Measurements from ENCODE around the gene HHAT. TPM values are rescaled to one million over a fixed set of nuclear protein-coding genes. Genes with fewer than 3 reads are reported as not detected.

HHAT gene
- total RNA-seq, 4 donors from 2014 or later = 4.6 to 8.8 (median 6.7) TPM

DNA sequence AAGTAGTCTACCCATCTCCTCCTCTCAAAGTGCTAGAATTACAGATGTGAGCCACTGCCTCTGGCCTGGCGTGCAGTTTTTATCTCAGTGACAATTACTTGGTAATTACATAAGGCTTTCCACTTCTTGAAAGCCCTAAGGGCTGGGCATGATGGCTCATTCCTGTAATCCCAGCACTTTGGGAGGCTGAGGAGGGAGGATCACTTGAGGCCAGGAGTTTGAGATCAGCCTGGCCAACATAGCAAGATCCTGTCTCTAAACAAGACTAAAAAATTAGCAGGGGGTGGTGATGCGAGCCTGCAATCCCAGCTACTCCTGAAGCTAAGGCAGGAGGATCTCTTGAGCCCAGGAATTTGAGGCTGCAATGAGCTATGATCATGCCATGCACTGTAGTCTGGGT, 7.7 kb downstream of the HHAT start:
- intact Hi-C loops (cut with DNase I; ENCODE audit: low total_unique reads) = no loop called here

DNA sequence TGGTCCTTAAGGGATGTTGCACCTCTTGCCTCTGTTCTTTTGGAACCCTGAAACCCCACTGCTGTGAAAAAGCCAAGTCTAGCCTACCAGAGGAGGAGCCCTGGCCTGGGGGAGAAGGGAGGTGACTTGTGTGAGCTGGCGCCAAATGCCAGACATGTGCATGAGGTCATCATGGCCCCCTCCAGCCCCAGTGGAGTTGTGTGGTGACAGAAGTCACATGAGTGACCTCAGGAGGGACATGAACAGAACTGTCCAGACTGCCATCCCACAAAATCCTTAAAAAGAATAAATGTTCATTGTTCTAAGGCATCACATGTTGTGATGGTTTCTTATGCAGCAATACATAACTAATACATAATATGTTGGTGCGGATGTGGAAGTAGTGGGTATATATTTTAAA, 10.8 kb downstream of the HHAT start:
- no peak overlapping the region for H3K4me3 ChIP-seq (ENCODE audit: low read depth, poor library complexity, severe bottlenecking)
- intact Hi-C loops (cut with DNase I; ENCODE audit: low total_unique reads) = no loop called here
- TF ChIP-seq, protein P1, sequence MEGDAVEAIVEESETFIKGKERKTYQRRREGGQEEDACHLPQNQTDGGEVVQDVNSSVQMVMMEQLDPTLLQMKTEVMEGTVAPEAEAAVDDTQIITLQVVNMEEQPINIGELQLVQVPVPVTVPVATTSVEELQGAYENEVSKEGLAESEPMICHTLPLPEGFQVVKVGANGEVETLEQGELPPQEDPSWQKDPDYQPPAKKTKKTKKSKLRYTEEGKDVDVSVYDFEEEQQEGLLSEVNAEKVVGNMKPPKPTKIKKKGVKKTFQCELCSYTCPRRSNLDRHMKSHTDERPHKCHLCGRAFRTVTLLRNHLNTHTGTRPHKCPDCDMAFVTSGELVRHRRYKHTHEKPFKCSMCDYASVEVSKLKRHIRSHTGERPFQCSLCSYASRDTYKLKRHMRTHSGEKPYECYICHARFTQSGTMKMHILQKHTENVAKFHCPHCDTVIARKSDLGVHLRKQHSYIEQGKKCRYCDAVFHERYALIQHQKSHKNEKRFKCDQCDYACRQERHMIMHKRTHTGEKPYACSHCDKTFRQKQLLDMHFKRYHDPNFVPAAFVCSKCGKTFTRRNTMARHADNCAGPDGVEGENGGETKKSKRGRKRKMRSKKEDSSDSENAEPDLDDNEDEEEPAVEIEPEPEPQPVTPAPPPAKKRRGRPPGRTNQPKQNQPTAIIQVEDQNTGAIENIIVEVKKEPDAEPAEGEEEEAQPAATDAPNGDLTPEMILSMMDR (IDR thresholded peaks at IDR 0.05) = no peak
- 84 to 90% methylated on average over 2 of the region's 2 CpGs for WGBS, 2 donors
- DNase-seq (ENCODE audit: low spot score in 2 of 2) = no peak

More for the DNA sequence above, 7.7 kb downstream of the HHAT start:
- no peak for TF ChIP-seq POLR2A (IDR thresholded peaks at IDR 0.05)
- TF ChIP-seq, protein P1 (IDR thresholded peaks at IDR 0.05) = no peak
- WGBS, 2 donors = 92 to 100% methylated on average over 2 of the region's 2 CpGs
- no peak for DNase-seq (ENCODE audit: low spot score in 2 of 2)
- H3K4me3 ChIP-seq (ENCODE audit: low read depth, poor library complexity, severe bottlenecking) = no peak overlapping the region

DNA sequence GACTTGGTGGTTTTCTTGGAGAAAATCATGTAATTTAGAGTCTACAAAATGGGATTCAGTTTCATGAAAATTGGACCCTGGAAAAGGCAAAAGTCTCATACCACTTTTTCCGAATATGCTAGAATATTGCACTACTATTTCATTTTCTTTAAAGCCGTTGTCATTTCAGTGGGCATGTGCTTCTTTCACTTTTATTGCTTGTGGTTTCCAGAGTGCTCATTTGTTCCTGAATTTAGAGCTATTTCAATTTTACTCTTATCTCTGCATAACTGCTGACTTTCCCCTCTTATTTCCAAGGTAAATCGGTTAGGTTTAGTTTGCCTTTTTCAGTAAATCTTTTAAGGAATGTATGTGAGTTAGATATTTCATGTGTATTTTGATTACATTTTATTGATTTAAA, 11.6 kb downstream of the HHAT start:
- intact Hi-C loops (cut with DNase I; ENCODE audit: low total_unique reads) = no loop called here
- 80 to 90% methylated on average over 3 of the region's 3 CpGs for WGBS, 2 donors
- DNase-seq (ENCODE audit: low spot score in 2 of 2) = no peak
- no peak for TF ChIP-seq POLR2A (IDR thresholded peaks at IDR 0.05)
- TF ChIP-seq, protein P1 (IDR thresholded peaks at IDR 0.05) = no peak
- no peak overlapping the region for H3K4me3 ChIP-seq (ENCODE audit: low read depth, poor library complexity, severe bottlenecking)

DNA sequence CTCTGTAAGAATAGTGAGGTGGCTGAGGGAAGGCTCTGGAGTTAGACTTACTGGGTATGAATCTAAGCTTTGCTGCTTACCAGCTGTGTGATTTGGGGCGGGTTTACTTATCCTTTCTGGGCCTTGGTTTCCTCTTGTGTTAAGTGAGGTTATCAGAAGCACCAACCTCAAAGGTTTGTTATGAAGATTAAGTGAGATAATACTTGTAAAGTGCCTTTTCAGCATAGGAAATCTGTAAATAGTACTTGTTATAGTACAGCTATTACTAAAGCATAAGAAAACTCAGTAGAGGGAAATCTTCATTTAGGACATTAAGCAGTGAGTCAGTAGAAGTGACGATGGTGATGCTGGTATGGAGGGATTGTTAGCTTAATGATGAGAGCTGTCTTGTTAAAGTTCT, 12.1 kb downstream of the HHAT start:
- no peak overlapping the region for H3K4me3 ChIP-seq (ENCODE audit: low read depth, poor library complexity, severe bottlenecking)
- intact Hi-C loops (cut with DNase I; ENCODE audit: low total_unique reads) = no loop called here
- DNase-seq (ENCODE audit: low spot score in 2 of 2) = no peak
- no peak for TF ChIP-seq POLR2A (IDR thresholded peaks at IDR 0.05)
- TF ChIP-seq, protein P1 (IDR thresholded peaks at IDR 0.05) = no peak
- 90 to 94% methylated on average over 2 of the region's 2 CpGs for WGBS, 2 donors

DNA sequence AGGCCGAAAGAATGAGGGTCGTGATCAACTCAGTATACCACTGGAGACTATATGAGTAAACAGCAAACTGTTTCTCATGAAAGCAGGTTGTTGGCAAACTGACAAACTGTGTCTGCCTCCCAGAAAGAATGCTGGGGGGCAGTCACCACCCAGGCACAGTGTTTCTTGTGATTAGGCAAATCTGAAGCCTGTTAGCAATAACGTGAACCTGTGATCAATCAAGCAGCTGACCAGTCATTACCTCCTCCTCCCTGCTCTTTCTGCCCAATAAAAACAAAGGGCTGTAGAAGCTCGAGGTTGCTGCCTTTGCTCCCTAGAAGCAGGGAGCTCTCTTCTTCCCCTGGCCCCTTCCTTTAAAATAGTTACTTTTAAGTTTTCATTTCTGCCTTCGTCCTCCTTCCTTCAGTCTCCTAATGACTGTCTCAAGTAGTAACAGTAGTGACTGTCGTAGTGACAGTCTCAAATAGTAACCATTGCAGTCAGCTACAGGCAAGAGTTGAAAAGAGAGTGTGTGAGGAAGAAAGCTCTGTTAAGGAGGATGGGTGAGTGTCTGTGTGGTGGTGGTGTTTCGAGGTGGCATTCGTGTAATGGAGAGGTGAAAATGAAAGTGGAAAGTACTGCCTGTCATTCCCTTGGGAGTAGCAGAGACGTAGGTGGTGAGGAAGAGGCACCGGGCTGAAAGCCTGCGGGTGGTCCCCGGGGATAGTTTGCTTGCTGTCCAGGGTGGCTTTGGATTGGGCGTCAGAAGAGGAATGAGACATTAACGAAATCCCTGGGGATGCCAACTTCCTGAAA, 14.5 kb downstream of the HHAT start:
- no peak overlapping the region for H3K4me3 ChIP-seq (ENCODE audit: low read depth, poor library complexity, severe bottlenecking)
- TF ChIP-seq, protein P1 (IDR thresholded peaks at IDR 0.05) = no peak
- no peak for TF ChIP-seq POLR2A (IDR thresholded peaks at IDR 0.05)
- WGBS, 2 donors = 47 to 49% methylated on average over 14 of the region's 14 CpGs
- intact Hi-C loops (cut with DNase I; ENCODE audit: low total_unique reads) = no loop called here
- DNase-seq (ENCODE audit: low spot score in 2 of 2) = peak in 1 of 2 donors; percentile 37

DNA sequence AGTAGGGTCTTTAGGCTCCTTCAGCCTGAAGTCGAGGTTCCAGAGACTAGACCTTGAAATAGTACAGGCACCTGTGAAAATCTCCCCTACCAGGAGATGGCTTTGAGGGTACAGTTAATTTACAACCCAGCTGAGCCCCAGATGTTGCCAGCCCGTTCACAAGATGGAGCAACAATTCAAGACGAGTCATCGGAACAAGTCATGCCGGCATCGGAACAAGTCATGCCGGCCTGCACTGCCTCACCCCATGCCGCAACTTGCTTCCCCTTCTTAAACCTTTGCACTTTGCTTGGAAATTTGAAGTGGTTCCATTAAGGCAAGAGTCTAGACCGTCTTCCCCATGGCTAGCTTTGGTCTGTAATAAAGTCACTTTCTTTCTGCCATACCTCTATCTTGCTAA, 16.0 kb downstream of the HHAT start:
- H3K4me3 ChIP-seq (ENCODE audit: low read depth, poor library complexity, severe bottlenecking) = no peak overlapping the region
- TF ChIP-seq, protein P1 (IDR thresholded peaks at IDR 0.05) = no peak
- no peak for TF ChIP-seq POLR2A (IDR thresholded peaks at IDR 0.05)
- DNase-seq (ENCODE audit: low spot score in 2 of 2) = peak in 1 of 2 donors; percentile 14
- intact Hi-C loops (cut with DNase I; ENCODE audit: low total_unique reads) = no loop called here
- 50 to 66% methylated on average over 7 to 8 of the region's 9 CpGs for WGBS, 2 donors

All from lower leg skin (tissue), 4 donors.